Measurements from ENCODE around the gene RNU7-1. TPM values are rescaled to one million over a fixed set of nuclear protein-coding genes. Genes with fewer than 3 reads are reported as not detected.

RNU7-1 gene
- total and polyA plus RNA-seq, 2 donors (not counting 1 experiment from before 2014, with no cell fraction given): not detected

DNA sequence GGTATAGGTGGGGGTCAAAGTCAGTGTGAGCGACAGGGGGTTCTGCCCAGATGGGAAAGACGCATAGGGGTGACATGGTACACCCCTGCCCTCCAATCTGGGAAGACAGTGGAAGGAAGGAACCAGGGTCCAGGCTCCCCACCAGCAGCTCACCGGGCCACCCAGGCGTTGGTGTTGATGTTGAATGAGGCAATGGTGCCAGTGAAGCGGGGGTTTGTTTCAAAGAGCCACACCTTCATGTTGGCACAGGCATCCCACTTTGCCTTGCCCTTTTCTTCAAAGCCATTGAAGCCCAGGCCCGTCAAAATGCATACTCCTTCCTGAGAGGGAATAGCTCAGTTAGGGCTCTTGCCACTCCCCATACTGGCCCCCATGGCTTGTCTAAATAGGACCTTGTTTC lies 34.6 kb downstream of the RNU7-1 start:
- no peaks in the 10 kb centered on the region for H4K20me1 ChIP-seq (ENCODE audit: control insufficient read depth, extremely low read depth, insufficient read depth, low read length)
- no peak overlapping the region for H3K27ac ChIP-seq (ENCODE audit: insufficient read depth, low read length)
- no peaks in the 10 kb centered on the region for H3K4me1 ChIP-seq (ENCODE audit: control insufficient read depth, extremely low read depth, insufficient read depth, low read length)
- no peak overlapping the region for H3K4me2 ChIP-seq (ENCODE audit: extremely low read depth, insufficient read depth, low read length)
- TF ChIP-seq EZH2 (IDR thresholded peaks at IDR 0.05; ENCODE audit: low read length, missing control alignments): no peak
- TF ChIP-seq, protein P1, sequence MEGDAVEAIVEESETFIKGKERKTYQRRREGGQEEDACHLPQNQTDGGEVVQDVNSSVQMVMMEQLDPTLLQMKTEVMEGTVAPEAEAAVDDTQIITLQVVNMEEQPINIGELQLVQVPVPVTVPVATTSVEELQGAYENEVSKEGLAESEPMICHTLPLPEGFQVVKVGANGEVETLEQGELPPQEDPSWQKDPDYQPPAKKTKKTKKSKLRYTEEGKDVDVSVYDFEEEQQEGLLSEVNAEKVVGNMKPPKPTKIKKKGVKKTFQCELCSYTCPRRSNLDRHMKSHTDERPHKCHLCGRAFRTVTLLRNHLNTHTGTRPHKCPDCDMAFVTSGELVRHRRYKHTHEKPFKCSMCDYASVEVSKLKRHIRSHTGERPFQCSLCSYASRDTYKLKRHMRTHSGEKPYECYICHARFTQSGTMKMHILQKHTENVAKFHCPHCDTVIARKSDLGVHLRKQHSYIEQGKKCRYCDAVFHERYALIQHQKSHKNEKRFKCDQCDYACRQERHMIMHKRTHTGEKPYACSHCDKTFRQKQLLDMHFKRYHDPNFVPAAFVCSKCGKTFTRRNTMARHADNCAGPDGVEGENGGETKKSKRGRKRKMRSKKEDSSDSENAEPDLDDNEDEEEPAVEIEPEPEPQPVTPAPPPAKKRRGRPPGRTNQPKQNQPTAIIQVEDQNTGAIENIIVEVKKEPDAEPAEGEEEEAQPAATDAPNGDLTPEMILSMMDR (conservative IDR thresholded peaks at IDR 0.05 in 1 of 2, IDR thresholded peaks at IDR 0.05 in 1 of 2; ENCODE audit: low read depth in 1 of 2, low read length in 2 of 2): no peak
- no peaks in the 10 kb centered on the region for H3K79me2 ChIP-seq (ENCODE audit: control insufficient read depth, insufficient read depth, low read length)
- peaks cover 23% of the 10 kb centered on the region for H3K36me3 ChIP-seq (ENCODE audit: control insufficient read depth, insufficient read depth, low read length)
- H3K4me3 ChIP-seq (replicated peaks in 1 of 4; ENCODE audit: control extremely low read depth in 1 of 4, insufficient read depth in 1 of 4, low read depth in 3 of 4, low read length in 4 of 4): no peak overlapping the region
- no peak overlapping the region for H3K9ac ChIP-seq (ENCODE audit: insufficient read depth, low read length)
- H3K9me3 ChIP-seq (ENCODE audit: control insufficient read depth, insufficient read depth, low read depth, low read length): no peaks in the 10 kb centered on the region
- no peak for DNase-seq (ENCODE audit: low read depth in 2 of 2)
- H2AFZ ChIP-seq (ENCODE audit: low read length): no peak overlapping the region
- H3K27me3 ChIP-seq (ENCODE audit: control insufficient read depth, insufficient read depth, low read length): no peaks in the 10 kb centered on the region

GRCh38 chr12:6978611-6979011 lies 35.0 kb downstream of the RNU7-1 start:
- H4K20me1 ChIP-seq (ENCODE audit: control insufficient read depth, extremely low read depth, insufficient read depth, low read length): no peaks in the 10 kb centered on the region
- H3K9me3 ChIP-seq (ENCODE audit: control insufficient read depth, insufficient read depth, low read depth, low read length): no peaks in the 10 kb centered on the region
- no peak overlapping the region for H3K27ac ChIP-seq (ENCODE audit: insufficient read depth, low read length)
- H3K9ac ChIP-seq (ENCODE audit: insufficient read depth, low read length): no peak overlapping the region
- peaks cover 23% of the 10 kb centered on the region for H3K36me3 ChIP-seq (ENCODE audit: control insufficient read depth, insufficient read depth, low read length)
- no peak overlapping the region for H2AFZ ChIP-seq (ENCODE audit: low read length)
- no peaks in the 10 kb centered on the region for H3K27me3 ChIP-seq (ENCODE audit: control insufficient read depth, insufficient read depth, low read length)
- H3K4me1 ChIP-seq (ENCODE audit: control insufficient read depth, extremely low read depth, insufficient read depth, low read length): no peaks in the 10 kb centered on the region
- no peak for DNase-seq (ENCODE audit: low read depth in 2 of 2)
- TF ChIP-seq, protein P1 (conservative IDR thresholded peaks at IDR 0.05 in 1 of 2, IDR thresholded peaks at IDR 0.05 in 1 of 2; ENCODE audit: low read depth in 1 of 2, low read length in 2 of 2): no peak
- no peak for TF ChIP-seq EZH2 (IDR thresholded peaks at IDR 0.05; ENCODE audit: low read length, missing control alignments)
- H3K4me3 ChIP-seq (replicated peaks in 1 of 4; ENCODE audit: control extremely low read depth in 1 of 4, insufficient read depth in 1 of 4, low read depth in 3 of 4, low read length in 4 of 4): no peak overlapping the region
- no peak overlapping the region for H3K4me2 ChIP-seq (ENCODE audit: extremely low read depth, insufficient read depth, low read length)
- H3K79me2 ChIP-seq (ENCODE audit: control insufficient read depth, insufficient read depth, low read length): no peaks in the 10 kb centered on the region

- Histone ChIP-seq H3K4me2 (ENCODE audit: extremely low read depth, insufficient read depth, low read length) (no peak overlapping the region), H3K9me3 (ENCODE audit: control insufficient read depth, insufficient read depth, low read depth, low read length) (no peaks in the 10 kb centered on the region), H3K4me3 (replicated peaks in 1 of 4; ENCODE audit: control extremely low read depth in 1 of 4, insufficient read depth in 1 of 4, low read depth in 3 of 4, low read length in 4 of 4) (no peak overlapping the region), H3K27ac (ENCODE audit: insufficient read depth, low read length) (no peak overlapping the region), H3K9ac (ENCODE audit: insufficient read depth, low read length) (no peak overlapping the region), H3K79me2 (ENCODE audit: control insufficient read depth, insufficient read depth, low read length) (no peaks in the 10 kb centered on the region), H3K4me1 (ENCODE audit: control insufficient read depth, extremely low read depth, insufficient read depth, low read length) (no peaks in the 10 kb centered on the region), H4K20me1 (ENCODE audit: control insufficient read depth, extremely low read depth, insufficient read depth, low read length) (no peaks in the 10 kb centered on the region), H2AFZ (ENCODE audit: low read length) (no peak overlapping the region), H3K36me3 (ENCODE audit: control insufficient read depth, insufficient read depth, low read length) (peaks cover 23% of the 10 kb centered on the region), H3K27me3 (ENCODE audit: control insufficient read depth, insufficient read depth, low read length) (no peaks in the 10 kb centered on the region)
- no peak for DNase-seq (ENCODE audit: low read depth in 2 of 2)
- no peak for TF ChIP-seq EZH2 (IDR thresholded peaks at IDR 0.05; ENCODE audit: low read length, missing control alignments)
- TF ChIP-seq, protein P1 (conservative IDR thresholded peaks at IDR 0.05 in 1 of 2, IDR thresholded peaks at IDR 0.05 in 1 of 2; ENCODE audit: low read depth in 1 of 2, low read length in 2 of 2): no peak
Measured at GRCh38 chr12:6979021-6979420, 35.4 kb downstream of the RNU7-1 start.
